ENCODE measurements around the gene ESAM.
"Not testable (repeated sequence)": the region's sequence is repeated elsewhere in the genome, so short reads cannot be mapped to it uniquely, and the experiment has no call there.

ESAM gene

GRCh38 chr11:124762105-124762623, at the start of gene ESAM:
ESAM (minus strand) TSS chr11:124762290; CDS start chr11:124762154, 136 bp downstream.
- DNase-seq, result peak; percentile 57

GRCh38 chr11:124811399-124812125, 49.5 kb upstream of the ESAM start:
- no peak for DNase-seq

DNA sequence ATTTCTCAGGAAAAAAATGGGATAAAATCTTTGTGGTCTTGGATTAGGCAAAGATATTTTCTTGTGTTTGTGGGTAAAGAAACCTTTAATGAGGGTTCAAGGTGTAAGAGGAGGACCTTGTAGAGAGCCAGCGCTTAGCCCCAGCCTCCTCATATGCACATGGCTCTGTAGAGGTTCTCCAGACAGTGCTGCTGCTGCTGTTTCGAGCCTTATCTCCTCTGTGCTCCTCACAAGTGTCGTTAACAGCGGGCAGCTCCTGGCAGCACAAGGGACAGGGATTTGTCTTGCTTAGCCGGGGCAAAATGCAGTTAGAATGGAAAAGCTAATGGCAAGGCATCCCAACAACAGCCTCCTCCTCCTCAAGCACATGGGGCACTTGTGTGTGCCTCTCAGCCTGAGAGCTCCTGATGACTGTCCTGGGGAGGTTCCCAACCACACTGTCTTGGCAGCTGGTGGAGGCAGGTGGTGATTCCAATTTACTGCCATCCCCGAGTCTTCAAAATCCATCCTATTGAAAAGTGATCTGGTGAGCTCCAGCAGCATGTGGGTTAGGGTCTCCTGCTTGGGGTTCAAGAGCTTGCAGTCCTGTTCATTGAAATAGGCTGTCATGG, 45.7 kb upstream of the ESAM start:
- no peak for DNase-seq

DNA sequence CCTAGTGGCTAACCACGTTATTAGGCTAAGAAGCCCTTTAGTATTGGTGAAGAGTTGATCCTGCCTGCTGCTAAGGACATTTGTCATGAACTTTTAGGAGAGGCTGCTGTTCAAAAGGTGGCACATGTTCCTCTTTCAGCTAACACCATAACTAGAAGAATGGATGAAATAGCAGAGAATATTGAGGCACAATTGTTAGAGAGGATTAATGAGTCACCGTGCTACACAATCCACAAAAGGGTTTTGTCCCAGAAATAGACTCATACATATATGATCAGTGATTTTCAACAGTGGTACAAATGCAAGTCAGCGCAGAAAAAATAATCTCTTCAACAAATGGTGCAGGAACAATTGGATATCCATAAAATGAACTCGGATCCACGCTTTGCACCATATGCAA, 45.1 kb upstream of the ESAM start:
- no peak for DNase-seq

GRCh38 chr11:124804884-124805283, 42.8 kb upstream of the ESAM start:
- no peak for DNase-seq

DNA sequence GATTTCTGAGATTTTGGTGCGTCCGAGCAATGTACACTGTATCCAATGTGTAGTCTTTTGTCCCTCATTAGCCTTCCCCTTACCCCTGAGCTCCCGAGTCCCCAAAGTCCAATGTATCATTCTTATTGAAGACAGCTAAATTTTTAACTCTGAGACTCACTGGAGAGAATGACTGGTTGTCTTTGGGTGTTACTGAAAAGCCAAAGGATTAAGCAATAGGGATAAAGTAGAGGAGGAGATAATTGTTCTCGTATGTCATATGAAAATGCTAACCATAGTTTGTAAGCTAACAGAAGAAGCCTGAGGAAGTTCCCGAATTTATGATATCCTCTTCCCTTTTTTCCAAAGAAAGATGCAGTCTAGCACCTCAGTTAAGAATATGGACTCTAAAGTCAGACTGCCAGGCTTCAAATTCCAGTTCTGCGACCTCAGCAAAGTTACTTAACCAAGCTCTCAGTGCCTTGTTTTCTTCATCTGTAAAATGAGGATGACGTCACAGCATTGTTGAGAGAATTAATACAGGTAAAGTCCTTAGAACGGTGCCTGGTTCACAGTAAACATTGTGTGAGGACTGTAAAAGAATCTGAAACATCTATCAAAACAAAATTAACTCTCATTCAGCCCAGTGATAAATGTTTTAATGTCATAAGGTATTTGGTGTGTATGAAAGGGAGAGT, 39.7 kb upstream of the ESAM start:
- DNase-seq, result no peak

DNA sequence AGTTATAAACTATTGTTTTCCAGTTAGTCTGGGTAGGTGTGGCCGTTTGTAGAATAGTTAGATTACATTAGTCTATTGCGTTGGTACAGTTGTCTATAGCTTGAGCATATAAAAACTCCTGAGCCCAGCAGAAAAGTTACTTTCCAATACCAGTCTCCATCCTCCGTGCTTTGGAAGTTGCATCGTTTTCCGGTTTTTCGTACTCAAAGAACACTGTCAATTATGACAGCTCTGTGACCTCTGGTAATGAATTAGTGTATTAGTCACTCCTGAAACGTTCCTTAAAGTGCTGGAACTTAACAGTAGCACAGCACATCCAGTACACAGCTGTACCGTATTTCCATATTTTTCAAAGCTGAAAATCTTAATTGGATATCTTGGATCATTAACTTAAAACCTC, 38.9 kb upstream of the ESAM start:
- peak; percentile 24 for DNase-seq

GRCh38 chr11:124800226-124800929, 38.3 kb upstream of the ESAM start, which contains the start of gene MSANTD2:
MSANTD2 (minus strand) TSS chr11:124800406; CDS start chr11:124800380, 26 bp downstream.
- DNase-seq, result peak; percentile 79

DNA sequence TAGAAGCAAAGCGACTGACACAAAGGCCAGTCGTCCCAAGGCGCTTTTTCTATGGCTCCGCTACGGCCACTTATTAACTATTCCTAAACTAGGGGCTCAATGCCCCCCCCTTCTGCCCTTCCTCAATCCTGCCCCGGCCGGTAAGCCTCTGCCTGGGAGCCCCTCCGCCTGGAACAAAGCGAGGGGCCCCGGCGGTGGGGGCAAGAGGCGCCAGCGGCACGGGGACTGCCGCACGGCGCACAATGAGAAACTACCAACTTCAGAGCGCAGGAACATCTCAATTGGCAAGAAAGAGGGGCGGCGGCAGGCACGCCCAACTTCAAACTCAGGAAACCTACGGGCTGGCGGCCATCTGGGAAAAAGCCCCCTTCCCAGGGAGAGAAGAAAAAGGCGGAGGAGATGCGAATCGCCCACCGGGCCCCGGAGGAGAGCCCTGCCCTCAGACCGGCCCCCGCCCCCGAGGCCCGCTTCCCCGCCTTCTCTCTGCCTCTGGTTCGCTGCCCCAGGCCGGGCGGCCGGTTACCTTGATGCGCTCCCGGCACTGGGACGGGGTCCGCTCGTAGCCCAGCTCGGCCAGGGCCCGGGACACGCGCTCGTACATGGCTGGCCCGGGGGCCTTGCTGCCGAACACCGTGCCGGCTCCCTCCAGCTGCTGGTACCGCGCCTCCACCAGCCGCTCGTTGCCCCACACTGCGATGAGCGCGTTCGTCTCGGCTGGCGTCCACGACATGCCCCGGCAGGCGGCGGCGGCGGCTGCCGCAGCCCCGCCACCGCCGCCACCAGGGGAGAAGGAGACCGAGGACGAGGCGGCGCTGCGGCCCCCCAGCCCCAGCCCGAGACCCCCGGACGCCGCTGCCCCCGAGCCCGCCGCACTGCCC, 37.5 kb upstream of the ESAM start:
- DNase-seq, result peak; percentile 35

DNA sequence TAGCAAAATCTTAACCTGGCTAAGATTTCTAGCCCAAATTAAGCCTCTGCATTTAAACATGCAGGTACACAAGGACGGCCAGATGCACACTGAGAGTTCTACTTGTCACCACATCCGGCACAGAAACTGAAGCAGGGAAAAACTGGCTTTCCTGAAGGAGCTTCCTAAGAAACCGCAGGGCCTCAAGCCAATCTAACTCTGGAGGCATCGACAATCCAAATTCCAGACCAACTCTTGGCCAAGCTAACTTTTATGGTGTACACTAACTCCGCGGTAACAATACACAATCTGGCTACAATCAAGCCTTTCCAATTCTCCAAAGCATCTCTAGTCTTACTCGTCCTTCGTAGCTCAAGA, 36.9 kb upstream of the ESAM start:
- peak; percentile 6 for DNase-seq

DNA sequence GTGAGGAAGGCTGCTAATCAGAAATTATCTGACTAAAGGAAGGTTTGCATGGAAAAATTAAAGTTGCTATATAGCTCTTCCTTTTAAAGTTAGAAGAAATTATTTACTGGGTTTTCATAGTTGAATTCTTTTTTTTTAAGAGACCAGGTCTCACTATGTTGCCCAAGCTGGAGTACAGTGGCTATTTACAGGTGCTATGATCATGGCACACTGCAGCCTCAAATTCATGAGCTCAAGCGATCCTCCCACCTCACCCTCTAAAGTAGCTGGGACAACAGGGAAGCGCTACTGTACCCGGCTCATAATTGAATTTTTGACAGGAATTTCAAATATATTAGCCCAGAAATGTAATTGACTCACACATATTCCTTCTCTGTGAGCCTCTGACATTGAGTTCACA, 34.2 kb upstream of the ESAM start:
- no peak for DNase-seq

DNA sequence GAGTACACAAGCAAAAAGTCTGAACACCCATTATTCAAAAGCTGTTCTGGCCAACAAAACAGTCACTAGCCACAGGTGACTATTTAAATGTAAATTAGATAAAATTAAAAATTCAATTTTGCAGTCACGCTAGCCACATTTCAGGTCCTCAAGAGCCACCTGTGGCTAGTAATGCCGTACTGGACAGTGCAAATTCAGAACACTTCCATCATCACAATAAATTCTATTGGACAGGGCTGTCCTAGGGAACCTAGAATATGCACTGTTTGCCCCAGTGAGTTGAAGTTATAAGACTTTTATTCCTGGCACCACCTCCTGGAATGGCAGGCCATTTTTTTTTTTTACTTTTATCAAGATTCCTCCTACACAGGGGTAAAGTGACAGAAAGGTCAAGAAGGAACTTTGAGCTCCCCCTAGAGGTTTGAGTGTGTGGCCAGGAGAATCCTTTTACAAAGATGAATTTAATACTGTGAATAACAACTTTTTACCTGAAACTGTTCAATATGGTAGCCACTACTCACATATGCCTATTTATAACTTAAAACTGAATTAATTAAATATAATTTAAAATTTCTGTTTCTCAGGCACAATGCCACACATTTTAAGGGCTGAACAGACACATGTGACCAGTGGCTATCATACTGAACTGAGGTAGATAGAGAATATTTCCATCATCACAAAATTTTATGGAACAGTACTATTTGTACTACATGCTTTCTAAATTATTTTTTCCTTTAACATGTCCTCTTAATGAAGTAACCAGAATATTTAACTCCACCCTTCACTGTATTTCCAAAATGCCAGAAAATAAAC, 31.6 kb upstream of the ESAM start:
- DNase-seq, result peak; percentile 44

GRCh38 chr11:124791626-124792341, 29.7 kb upstream of the ESAM start:
- peak; percentile 18 for DNase-seq

DNA sequence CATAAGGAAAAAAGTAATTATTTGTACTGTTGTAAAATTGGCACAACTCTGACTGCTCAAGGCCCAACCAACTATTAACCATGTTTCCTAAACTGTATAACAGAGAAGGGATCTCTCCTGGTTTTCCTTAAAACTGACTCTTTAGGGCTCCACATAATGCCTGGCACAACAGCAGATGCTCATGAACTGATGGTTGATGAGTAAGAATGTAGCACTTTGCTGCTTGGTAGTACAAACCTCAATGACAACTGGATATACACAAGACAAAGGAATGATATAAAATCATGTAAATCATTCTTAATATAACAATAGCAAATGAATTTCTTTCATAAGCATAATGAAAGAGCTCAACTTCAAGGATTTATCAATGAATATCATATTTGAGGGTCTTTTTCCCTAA, 26.4 kb upstream of the ESAM start:
- DNase-seq, result no peak

- DNase-seq, result no peak
These were observed 22.0 kb upstream of the ESAM start for GRCh38 chr11:124784051-124784450.

GRCh38 chr11:124783002-124783401, 20.9 kb upstream of the ESAM start:
- no peak for DNase-seq

DNA sequence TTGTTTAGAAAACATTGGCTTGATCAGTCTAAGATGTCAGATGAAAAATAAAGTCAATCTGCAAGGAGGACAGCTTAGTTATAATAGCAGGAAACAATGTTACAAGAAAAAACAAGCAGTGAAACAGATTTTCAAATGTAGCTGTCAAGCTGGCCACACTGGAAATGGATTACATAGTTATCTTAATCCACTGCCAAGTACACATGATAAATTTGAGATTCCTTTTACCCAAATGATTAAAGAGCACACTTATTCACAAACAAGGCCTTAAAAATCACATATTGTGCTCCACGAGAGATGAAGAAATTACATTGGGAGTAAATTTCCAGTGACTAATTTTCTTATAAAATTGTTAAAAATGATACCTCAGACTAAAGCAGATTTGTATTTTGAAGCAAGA, 17.5 kb upstream of the ESAM start:
- no peak for DNase-seq

- DNase-seq, result no peak
These were observed 16.2 kb upstream of the ESAM start for GRCh38 chr11:124778281-124778680.

DNA sequence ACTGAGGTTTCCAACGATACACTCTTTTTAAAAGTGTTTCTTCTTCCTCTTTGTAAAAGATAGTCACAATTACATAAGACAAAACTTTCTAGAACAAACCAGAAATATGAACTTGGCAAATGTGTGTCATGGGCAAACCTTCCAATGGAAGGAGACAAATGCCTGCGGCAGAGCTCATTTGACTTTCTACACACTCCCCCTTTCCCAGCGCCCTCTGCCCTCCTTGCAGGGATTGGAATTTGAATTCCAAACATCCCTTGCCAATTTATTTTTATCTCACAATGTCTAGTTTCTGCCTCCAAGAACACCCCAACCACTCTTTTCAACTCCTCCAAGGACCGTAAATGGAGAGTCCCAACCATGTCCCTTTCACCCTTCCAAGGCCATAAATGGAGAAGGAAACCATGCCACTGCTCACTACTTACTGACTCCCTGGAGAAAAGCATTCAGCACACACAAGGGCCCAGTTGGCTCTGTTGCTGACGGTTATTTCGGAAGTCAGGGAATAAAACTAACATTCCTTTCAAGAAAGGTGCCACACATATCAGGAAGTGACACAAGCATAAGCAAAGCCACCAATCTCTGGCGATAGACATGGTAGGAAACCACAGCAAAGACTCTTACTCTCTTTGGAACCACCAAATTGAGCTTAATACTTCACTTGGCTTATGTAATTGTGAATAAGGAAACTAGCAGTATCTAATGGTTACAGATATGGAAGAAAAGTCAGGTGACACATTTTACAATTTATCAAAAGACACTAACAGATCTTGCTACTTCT, 15.0 kb upstream of the ESAM start:
- DNase-seq, result no peak

- DNase-seq, result not testable (repeated sequence)
These were observed 8.9 kb upstream of the ESAM start for GRCh38 chr11:124770959-124771358.
